ENCODE results near the gene GABARAP.

Gene GABARAP
- 1.8 to 5.6 reads per million in 2 experiments for total RNA-seq

DNA sequence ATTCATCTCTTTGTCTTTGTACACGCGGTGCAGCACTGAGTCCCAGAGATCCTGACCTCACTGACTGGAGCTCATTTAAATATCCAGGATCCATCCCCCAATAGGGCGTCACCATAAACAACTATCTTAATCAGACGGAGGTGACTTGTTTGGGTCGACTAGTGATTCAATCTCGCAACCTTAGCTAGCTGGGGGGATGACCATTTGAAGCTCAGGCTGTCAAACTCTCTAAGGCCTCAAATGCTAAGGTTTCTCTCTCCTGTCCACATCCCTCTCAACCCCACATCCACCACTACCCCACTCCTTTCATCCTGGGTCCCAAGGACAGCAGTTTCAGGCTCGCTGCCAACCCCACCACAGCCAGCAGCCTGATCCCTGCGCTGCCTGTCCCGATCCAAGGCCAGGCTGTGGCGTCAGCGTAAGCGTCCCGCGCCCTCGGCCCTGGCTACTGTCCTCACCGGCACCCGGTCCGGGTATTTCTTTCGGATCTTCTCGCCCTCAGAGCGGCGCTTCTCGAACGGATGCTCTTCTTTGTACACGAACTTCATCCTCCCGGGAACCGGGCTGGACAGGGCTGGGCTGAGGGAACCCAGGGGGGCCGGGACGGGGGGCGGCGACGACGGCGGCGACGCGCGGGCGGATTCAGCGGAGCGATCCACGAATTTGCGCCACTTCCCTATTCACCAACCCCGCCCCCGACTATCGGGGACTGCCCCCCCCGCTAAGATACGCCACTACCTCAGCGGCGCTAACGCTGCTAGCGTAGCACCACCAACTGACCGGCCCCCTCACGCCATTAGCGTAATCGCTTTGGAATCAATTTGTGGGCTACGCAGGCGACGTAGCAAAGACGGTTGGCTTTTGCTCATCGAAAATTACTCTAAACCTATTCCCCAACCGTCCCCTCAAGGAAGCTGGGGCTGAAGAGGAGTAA, at the start of gene GABARAP:
TSS of gene GABARAP (minus strand) at position 667 of the 934 bp plus-strand sequence. CDS start at position 548, 119 bp downstream.
- DNase-seq (ENCODE audit: low read depth): peak; percentile 89

DNA sequence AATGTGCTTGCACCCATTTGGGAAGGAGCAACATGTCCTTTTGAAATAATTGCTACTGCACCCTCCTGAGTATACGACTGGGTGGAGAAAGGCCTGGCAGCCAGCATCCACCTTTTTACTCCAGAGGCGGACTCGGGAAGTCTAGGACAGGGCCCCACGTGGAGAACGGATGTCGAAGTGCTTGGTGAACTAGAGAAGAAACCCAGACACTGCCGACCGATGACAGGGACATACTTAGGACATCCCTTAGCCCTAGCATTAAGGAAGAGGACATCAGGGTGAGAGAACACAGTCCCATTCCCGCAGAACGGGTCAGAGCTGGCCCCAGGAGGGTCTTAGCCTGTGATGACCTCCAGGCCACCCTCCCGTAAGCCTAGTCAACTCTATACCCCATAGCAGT, 48.4 kb upstream of the GABARAP start:
- DNase-seq (ENCODE audit: low read depth): no peak

DNA sequence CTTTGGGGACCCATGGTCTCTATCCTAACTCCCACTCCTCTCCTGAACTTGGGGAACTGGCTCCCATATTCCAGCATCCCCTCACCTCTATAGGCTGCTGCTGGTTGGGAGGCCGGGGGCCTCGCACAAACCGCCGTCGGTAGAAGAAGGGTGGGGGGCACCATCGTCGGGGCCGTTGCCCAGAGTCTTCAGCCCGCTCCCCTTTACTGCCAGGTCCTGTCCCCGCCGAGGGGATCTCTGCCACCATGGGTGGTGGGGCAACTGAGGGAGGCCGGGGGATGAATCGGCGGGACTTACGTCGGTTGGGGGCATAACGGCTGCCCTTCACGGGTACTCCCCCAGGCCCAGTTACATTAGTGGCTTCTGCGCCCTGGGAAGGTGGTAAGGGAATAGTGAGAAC, 47.9 kb upstream of the GABARAP start:
- no peak for DNase-seq (ENCODE audit: low read depth)

DNA sequence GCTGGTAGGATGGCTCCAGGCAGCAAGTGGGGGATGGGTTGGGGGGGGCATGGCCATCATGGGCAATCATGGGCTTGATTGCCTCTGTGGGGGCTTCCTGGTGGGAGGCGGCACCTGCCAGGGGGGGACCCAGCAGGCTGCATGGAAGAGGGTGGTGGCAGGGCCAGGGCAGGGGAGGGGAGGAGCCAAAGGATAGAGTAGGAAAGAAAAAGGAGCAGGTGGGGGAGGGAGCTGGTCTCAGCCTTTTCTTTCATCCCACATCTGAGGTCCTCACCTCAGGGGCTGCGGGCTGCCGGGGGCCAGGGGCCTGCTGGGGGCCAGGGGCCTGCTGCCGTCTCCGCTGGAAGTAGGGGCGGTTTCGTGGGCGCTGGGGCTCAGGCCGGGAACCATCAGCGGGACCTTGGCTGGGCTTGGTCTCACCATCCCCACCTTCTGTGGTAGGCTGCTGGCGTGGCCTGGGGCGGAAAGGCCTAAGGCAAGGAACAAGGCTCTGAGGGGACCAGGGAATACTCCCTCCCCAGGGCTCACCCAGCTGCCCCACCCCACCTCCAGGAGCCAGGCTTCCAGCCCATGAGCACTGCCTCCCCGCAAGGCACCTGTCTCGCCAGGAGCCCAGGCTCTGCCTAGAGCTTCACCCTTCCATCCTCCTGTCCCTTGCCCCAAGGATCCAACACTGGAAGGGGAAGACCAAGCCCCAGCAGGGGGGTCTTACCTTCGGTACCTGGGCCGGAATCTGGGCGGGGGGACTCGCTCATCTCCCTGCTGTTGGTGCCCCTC, 47.2 kb upstream of the GABARAP start:
- no peak for DNase-seq (ENCODE audit: low read depth)

DNA sequence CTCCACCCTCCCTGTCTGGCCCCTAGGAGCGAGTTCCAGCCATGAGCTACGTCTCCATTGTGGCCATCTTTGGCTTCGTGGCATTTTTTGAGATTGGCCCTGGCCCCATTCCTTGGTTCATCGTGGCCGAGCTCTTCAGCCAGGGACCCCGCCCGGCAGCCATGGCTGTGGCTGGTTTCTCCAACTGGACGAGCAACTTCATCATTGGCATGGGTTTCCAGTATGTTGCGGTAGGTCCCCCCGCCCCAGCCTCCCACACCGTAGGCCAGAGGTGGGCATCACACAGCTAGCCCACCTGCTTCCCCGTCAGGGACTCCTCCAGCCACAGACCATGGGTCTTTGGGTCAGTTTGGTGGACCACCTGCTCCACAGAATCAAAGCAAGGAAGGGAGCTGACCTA, 43.4 kb upstream of the GABARAP start:
- no peak for DNase-seq (ENCODE audit: low read depth)

DNA sequence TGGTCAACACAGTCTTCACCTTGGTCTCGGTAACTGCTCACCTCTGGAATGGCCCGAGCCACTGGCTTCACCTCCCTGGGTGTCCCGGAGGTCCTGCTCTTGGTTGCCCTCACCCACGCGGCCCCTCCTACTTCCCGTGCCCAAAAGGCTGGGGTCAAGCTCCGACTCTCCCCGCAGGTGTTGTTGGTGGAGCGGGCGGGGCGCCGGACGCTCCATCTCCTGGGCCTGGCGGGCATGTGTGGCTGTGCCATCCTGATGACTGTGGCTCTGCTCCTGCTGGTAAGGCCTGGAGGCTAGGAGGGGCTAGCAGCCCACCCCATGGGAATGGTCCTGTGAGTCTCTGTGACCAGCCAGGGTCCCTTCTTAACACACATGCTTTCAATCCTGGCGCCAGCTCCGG, 42.7 kb upstream of the GABARAP start:
- no peak for DNase-seq (ENCODE audit: low read depth)

DNA sequence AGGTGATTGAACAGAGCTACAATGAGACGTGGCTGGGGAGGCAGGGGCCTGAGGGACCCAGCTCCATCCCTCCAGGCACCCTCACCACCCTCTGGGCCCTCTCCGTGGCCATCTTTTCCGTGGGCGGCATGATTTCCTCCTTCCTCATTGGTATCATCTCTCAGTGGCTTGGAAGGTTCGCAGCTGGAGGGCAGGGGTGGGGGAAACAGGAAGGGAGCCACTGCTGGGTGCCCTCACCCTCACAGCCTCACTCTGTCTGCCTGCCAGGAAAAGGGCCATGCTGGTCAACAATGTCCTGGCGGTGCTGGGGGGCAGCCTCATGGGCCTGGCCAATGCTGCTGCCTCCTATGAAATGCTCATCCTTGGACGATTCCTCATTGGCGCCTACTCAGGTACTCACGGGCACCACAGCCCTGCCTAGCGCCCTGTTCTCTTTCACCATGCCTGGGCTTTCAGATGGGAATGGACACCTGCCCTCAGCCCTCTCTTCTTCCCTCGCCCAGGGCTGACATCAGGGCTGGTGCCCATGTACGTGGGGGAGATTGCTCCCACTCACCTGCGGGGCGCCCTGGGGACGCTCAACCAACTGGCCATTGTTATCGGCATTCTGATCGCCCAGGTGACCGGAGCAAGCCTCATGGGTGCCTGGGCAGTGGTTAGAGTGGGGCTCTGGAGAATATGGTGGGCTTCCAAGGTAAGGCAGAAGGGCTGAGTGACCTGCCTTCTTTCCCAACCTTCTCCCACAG, 41.4 kb upstream of the GABARAP start:
- no peak for DNase-seq (ENCODE audit: low read depth)

DNA sequence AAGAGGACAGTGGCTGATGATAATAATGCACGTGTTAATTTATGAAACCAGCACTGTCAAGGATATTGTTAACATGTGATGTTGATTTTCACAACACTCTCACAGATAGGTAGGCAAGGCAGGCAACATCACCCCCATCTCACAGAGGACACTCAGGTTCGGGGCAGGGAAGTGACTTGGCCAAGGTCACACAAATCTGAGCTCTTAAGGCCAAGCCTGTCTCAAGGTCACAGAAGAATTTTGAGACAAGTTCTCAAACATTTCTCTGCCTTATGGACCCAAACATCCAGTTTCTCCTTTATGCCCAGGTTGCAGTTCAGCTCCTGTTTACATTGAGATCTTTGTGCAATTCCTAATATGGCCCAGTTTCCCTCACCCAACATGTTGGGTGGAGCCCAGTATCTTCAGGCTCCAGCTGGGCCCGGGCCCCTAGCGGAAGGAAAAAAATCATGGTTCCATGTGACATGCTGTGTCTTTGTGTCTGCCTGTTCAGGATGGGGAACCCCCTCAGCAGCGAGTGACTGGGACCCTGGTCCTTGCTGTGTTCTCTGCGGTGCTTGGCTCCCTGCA, 40.6 kb upstream of the GABARAP start:
- no peak for DNase-seq (ENCODE audit: low read depth)

DNA sequence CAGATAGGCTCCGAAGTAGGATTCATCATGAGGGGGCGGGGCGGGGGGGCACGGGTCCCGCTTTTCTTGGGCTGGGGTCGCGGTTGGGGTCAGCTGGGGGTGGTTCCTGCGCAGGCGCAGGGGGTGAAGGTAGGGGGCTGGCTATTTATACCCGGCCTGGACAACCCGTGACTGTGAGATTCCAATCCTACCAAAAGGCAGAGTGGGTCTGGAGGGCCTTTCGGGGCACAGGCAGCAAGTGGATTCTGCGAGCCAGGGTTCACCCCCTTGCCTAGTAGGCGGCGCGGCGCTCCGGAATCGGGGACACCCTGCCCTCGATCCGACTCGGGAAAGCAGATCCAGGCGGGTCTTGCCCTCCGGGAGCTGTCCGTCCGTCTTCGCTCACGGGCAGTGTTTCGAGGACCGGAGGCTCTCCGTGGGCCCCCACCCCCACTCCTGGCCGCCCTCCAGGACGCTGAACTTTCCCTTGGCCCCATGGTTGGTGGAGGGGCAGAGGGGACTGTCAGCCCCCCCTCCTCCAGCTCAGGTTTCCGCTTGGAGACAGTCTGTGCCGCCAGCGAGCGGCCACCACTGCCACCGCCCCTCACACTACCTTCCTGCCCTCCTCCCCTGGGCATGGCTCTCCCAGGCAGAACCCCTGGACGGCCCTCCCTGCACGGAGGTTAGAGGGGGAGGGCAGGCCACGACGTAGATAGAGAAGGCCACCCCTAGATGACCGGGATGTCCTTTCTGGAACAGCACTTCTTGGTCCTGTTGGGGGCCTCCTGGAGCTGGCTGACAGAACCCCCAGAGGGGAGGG, 39.9 kb upstream of the GABARAP start:
- no peak for DNase-seq (ENCODE audit: low read depth)

DNA sequence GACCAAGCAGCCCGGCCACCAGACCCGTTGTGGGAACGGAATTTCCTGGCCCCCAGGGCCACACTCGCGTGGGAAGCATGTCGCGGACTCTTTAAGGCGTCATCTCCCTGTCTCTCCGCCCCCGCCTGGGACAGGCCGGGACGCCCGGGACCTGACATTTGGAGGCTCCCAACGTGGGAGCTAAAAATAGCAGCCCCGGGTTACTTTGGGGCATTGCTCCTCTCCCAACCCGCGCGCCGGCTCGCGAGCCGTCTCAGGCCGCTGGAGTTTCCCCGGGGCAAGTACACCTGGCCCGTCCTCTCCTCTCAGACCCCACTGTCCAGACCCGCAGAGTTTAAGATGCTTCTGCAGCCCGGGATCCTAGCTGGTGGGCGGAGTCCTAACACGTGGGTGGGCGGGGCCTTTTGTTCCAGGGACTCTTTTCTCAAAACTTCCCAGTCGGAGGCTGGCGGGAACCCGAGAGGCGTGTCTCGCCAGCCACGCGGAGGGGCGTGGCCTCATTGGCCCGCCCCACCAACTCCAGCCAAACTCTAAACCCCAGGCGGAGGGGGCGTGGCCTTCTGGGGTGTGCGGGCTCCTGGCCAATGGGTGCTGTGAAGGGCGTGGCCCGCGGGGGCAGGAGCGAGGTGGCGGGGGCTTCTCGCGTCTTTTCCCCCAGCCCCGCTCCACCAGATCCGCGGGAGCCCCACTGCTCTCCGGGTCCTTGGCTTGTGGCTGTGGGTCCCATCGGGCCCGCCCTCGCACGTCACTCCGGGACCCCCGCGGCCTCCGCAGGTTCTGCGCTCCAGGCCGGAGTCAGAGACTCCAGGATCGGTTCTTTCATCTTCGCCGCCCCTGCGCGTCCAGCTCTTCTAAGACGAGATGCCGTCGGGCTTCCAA, 39.1 kb upstream of the GABARAP start, which contains the start of gene SLC2A4:
TSS of gene SLC2A4 (plus strand) at position 645 of the 879 bp plus-strand sequence. CDS start at position 862, 217 bp downstream.
- peak; percentile 66 for DNase-seq (ENCODE audit: low read depth)

DNA sequence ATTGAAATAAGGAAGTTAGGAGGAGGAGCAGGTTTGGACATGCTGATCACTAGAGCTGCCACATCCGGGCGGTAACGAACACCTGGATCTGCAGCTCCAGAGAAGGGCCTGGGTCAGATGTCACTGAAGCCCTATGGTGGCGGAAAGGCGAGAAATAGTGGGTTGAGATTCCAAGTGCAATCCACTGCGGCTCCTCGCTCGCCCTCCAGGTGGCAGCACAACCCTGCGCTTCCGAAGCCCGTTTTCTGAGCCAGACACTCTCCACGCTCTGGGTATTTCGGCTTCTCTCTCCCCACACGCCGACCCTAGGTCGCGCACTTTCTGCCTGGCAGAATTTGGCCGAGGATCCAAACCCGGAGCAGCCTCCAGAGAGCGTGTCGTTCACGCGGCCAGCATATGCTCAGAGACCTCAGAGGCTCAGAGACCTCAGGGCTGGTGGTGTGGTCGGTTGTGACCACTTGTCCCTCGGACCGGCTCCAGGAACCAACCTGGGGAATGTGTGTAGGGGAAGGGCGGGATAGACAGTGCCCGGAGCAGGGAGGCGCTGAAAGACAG, 38.3 kb upstream of the GABARAP start:
- DNase-seq (ENCODE audit: low read depth): peak; percentile 71

DNA sequence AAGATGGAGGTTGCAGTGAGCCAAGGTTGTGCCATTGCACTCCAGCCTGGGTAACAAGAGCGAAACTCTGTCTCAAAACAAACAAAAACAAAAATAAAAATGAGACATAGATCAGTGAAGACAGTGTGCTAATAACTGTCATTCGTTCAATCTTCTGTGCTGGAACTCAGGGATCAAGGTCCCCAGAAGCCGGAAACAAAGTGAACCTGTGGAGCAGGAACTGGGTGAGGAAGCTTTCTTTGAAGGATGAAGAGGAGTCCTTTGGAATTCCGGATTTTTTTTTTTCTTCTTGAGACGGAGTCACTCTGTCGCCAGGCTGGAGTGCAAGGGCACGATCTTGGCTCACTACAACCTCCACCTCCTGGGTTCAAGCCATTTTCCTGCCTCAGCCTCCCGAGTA, 37.2 kb upstream of the GABARAP start:
- no peak for DNase-seq (ENCODE audit: low read depth)

DNA sequence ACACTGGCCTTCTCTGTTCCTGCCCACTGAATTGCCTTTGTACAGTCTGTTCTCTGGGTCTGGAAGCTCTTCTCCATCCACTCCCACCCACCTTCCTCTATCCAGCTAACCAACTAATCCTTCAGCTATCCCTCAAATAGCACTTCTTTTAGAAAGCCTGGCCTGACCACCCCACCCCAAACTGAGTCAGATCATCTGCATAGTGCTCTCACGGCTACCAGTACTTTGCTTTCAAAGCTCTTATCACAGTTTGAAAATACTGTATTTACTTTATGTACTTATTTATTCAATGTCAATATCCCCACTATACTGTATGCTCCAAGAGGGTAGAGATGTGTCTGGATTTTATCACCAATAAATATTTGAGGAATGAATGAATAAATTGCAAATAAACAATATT, 24.5 kb upstream of the GABARAP start:
- no peak for DNase-seq (ENCODE audit: low read depth)

DNA sequence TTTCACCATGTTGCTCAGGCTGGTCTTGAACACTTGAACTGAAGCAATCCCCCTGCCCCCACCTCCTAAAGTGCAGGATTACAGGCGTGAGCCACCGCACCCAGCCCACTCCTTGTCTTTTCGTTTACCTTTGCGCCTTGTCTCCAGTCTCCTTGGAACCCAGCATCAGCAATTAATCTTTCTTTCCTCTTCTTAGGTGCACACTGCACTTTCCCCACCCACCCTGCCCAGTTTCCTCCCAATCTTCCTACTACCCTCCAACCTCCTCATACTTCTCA, 21.5 kb upstream of the GABARAP start:
- DNase-seq (ENCODE audit: low read depth): no peak

DNA sequence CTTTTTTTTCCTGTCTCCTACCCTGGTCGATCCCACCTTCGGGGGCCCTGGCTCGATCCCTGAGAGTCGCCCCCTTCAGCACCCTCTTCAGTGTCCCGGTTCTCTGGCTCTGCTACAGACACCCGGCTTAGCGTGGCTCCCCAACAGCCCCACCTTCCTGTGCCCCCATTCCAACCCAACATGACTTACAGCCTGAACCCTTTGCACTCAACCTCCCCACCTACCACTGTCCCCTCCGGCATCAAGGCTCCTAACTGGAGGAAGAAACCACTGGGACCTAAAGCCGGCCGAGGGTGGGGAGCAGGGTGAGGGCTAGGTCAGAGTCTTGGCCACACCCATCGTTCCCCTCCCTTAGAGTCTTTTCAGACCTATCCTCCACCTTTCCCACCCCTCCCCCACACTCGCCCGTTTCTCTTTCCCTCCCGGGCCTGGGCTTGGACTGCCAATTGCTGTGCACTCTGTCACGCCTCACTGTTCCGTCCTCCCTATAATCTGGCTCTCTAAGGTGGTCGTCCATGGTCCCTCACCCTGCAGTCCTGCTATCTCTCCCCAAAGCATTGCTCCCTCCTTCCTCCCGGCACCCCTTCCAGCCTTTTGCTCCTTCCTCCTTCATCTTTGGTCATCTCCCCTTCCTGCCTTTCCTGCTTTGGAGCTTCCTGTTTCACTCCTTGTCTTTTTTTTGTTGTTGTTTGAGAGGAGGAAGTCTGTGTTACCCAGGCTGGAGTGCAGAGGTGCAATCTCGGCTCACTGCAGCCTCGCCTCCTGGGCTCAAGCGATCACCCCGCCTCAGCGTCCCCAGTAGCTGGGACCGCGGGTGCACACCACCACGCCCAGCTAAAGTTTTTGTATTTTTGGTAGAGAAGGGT, 20.9 kb upstream of the GABARAP start:
- no peak for DNase-seq (ENCODE audit: low read depth)

DNA sequence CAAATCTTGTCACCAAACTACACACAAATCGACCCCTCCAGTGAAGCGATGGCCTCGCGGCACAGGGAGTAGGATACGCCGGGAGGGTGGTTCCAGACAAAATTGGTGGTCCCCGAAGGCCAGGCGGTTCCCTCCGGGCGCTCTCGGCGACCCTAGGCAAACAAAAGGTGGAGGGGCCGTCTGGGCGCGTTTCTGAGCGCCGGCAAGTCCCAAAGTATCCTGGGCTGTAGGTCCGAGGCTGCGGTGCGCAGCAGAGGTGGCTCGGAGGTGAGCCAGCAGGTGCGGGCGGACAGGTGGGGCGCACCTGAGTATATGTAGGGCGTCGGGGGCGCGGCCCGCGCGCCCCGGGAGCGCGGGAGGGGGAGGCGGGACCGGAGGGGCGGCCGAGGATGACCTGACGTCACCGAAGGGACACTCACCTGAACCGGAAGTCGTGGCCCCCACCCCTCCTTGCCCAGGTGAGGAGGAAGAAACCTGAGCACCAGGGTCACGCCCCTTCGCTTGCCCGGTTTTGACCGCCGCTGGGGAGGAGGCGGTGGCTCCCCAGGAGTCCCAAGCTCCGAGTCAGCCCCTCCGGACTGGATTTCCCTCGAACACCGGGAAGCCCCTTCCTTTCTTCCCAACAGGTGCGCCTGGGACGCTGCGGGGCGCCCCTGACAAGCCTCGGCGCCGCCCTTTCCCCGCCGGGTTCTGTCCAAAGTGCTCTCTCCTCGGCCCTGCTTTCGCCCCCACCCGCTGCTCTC, 20.1 kb upstream of the GABARAP start, which contains the start of gene CLDN7:
TSS of gene CLDN7 (minus strand) at position 287 of the 743 bp plus-strand sequence. CDS start 435 bp downstream, outside the sequence.
- no peak for DNase-seq (ENCODE audit: low read depth)

DNA sequence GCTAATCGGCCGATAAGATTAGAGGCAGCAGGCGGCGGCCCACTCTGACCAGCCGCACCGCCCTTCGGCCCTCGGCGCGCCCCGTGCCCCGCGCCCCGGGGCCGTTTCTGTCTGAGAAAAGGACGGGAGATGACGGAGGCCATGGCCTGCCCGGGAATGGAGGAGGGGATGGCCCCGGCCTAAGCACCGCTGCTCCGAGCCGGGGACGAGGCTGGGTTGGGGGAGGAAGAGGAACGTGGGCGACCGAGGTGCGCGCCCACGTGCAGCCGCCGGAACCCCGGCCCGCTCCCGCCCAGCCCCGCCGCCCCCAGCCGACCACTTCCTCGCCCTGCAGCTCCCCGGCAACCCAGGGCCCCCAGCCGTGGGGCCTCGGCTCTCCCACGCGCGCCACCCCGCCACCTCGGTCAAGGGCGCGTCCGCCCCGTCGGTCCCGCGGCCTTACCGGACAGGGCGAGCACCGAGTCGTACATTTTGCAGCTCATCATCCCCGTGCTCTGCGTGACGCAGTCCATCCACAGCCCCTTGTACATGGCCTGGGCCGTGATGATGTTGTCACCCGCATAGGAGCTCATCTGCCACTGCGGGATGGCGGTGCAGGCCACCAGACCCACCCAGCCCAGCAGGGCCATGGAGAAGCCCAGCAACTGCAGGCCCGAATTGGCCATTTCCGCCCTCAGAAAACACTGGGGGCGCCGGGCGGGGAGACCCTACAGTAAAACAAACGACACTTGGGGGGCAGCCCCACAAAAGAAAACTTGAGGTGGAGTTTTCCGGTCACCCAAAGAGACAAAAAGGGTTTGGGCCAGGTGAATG, 19.3 kb upstream of the GABARAP start:
- no peak for DNase-seq (ENCODE audit: low read depth)

All from T follicular helper cell (primary cell).